A673 (cell line): ENCODE results near the gene MRM2. TPM values are rescaled to one million over a fixed set of nuclear protein-coding genes. Genes with fewer than 3 reads are reported as not detected.

Experiments
- BruUV-seq: library from RNA; stranded (reverse); fragments of 400-500 nt; replicated peaks from 2 replicates; lab custom pipeline; 2021; lab: Mats Ljungman, UMichigan
- CTCF ChIA-PET: fragments of 300-600 bp; sonication (Branson Sonifier 250); formaldehyde crosslinking; loops from one replicate; lab custom pipeline; 2022; ENCODE audit warnings: antibody characterized with exemption; lab: Charles Lee
- POLR2A ChIA-PET: fragments of 300-600 bp; sonication (Branson Sonifier 250); formaldehyde crosslinking; loops from one replicate; lab custom pipeline; 2022; ENCODE audit warnings: antibody characterized with exemption; ENCODE audit not compliant: low non-redundant PET; lab: Charles Lee
- DNase-seq: peaks from one replicate; pipeline ENCODE4 v3.0.0-alpha.2; 2015; ENCODE audit warnings: low spot score
- H3K27ac ChIP-seq: fragments of 200-600 bp; sonication (generic); 2 replicates; pipeline ENCODE4 v1.5.1; 2016; ENCODE audit warnings: mixed run types, low read depth, mild to moderate bottlenecking, mixed read lengths, antibody characterized with exemption, low read length; ENCODE audit not compliant: poor library complexity, severe bottlenecking
- H3K27me3 ChIP-seq: fragments of 200-600 bp; sonication (generic); replicated peaks from 2 replicates; pipeline ENCODE4 v1.6.1; 2017; ENCODE audit warnings: mixed run types, low read depth, mild to moderate bottlenecking, mixed read lengths, antibody characterized with exemption, low read length; ENCODE audit not compliant: insufficient read depth, poor library complexity
- H3K36me3 ChIP-seq: fragments of 200-600 bp; sonication (generic); 2 replicates; pipeline ENCODE4 v1.6.1; 2016; ENCODE audit warnings: mixed run types, mild to moderate bottlenecking, mixed read lengths, antibody characterized with exemption, low read length; ENCODE audit not compliant: insufficient read depth, poor library complexity, severe bottlenecking
- H3K4me1 ChIP-seq: fragments of 200-600 bp; sonication (generic); 2 replicates; pipeline ENCODE4 v1.6.1; 2017; ENCODE audit warnings: mixed run types, mild to moderate bottlenecking, mixed read lengths, antibody characterized with exemption, low read length; ENCODE audit not compliant: insufficient read depth, poor library complexity, severe bottlenecking
- H3K4me3 ChIP-seq: fragments of 200-600 bp; sonication (generic); 2 replicates; pipeline ENCODE4 v1.5.1; 2016; ENCODE audit warnings: low read depth, mixed run types, mild to moderate bottlenecking, mixed read lengths, low read length; ENCODE audit not compliant: poor library complexity, severe bottlenecking
- H3K9me3 ChIP-seq: fragments of 200-600 bp; sonication (generic); 2 replicates; pipeline ENCODE4 v1.6.1; 2016; ENCODE audit warnings: mixed run types, low read depth, mild to moderate bottlenecking, mixed read lengths, antibody characterized with exemption, low read length; ENCODE audit not compliant: poor library complexity, severe bottlenecking
- EZH2 ChIP-seq: fragments of 200-600 bp; sonication (generic); IDR thresholded peaks from 2 replicates; pipeline ENCODE4 v1.6.1; 2017; ENCODE audit warnings: borderline replicate concordance, low read depth, mild to moderate bottlenecking, mixed read lengths, antibody characterized with exemption, low read length; ENCODE audit not compliant: poor library complexity, severe bottlenecking
- intact Hi-C: fragments of 100-400 bp; cut with micrococcal nuclease; formaldehyde crosslinking; loops from one replicate; pipeline ENCODE4 v1.10.0; 2022; ENCODE audit not compliant: unreplicated experiment
- total RNA-seq: library from RNA; stranded (reverse); gene quantifications from 2 replicates; pipeline ENCODE4 v1.2.3, GENCODE V29; 2021
- TF ChIP-seq, protein P1 (sequence below): fragments of 300-800, 200-600 bp; sonication (generic); conservative IDR thresholded peaks from 2 replicates; pipeline ENCODE4 v1.5.1; 2017; ENCODE audit warnings: low read depth, mild to moderate bottlenecking, antibody characterized with exemption, low read length, moderate library complexity, mixed read lengths

The MRM2 gene
- total RNA-seq, 1 experiment from 2014 or later = 50.4 TPM

DNA sequence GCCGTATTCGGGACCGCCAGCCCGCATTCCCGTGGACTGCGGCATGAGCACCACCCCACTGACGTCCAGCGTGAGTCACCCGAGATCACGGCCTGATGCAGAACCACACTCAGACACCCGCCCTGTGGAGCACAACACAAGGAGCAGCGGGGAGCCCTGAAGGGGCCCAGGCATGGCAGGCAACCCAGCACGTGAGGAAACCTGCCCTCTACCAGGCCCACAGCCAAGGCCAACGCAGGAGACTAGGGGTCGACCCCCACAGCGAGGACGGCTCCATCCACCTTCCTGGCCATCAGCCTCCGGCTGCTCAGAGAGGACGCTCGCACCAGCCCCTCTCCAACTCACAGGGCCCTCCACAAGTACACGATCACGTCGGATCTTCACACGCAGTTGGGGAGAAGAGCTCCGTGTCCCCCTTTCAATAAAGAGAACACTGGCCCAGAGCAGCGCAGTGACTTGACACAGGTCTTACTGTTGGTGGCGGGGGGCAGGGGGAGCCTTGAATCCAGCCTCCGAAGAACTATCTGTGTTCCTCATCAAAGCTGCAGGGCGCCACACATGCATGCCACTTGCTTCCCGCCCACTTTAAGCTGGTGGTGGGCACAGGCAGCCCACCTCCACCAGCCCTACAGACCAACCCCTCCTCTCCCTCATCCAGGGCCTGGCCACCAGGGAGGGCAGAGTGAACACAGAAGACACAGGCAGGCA lies 31.3 kb downstream of the MRM2 start:
- BruUV-seq = no TSS peak
- peaks cover 30% of the 10 kb centered on the region for H3K36me3 ChIP-seq
- POLR2A ChIA-PET = no interaction called here
- no peaks in the 10 kb centered on the region for H3K27me3 ChIP-seq
- no peak for DNase-seq
- no peaks in the 10 kb centered on the region for H3K4me1 ChIP-seq
- intact Hi-C loops = no loop called here
- TF ChIP-seq, protein P1, sequence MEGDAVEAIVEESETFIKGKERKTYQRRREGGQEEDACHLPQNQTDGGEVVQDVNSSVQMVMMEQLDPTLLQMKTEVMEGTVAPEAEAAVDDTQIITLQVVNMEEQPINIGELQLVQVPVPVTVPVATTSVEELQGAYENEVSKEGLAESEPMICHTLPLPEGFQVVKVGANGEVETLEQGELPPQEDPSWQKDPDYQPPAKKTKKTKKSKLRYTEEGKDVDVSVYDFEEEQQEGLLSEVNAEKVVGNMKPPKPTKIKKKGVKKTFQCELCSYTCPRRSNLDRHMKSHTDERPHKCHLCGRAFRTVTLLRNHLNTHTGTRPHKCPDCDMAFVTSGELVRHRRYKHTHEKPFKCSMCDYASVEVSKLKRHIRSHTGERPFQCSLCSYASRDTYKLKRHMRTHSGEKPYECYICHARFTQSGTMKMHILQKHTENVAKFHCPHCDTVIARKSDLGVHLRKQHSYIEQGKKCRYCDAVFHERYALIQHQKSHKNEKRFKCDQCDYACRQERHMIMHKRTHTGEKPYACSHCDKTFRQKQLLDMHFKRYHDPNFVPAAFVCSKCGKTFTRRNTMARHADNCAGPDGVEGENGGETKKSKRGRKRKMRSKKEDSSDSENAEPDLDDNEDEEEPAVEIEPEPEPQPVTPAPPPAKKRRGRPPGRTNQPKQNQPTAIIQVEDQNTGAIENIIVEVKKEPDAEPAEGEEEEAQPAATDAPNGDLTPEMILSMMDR = no peak
- TF ChIP-seq EZH2 = no peak
- no peaks in the 10 kb centered on the region for H3K9me3 ChIP-seq
- CTCF ChIA-PET = no interaction called here
- no peak overlapping the region for H3K27ac ChIP-seq
- H3K4me3 ChIP-seq = no peak overlapping the region

DNA sequence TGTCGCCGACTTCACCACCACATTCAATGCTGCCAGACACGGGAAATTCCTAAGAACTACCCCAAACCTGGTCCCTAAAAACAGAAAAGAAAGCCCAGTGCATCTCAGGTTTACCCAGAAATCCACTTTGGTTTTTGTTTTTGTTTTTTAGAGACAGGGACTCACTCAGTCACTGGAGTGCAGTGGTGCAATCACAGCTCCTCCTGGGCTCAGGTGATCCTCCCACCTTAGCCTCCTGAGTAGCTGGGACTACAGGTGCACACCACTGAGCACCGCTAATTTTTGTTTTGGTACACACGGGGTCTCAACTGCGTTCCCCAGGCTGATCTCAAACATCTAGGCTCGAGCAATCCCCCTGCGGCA lies 32.1 kb downstream of the MRM2 start:
- DNase-seq = no peak
- Histone ChIP-seq H3K4me3 (no peak overlapping the region), H3K9me3 (no peaks in the 10 kb centered on the region), H3K4me1 (no peaks in the 10 kb centered on the region), H3K27ac (no peak overlapping the region), H3K27me3 (no peaks in the 10 kb centered on the region), H3K36me3 (peaks cover 26% of the 10 kb centered on the region)
- ChIA-PET POLR2A (no interaction called here), CTCF (interaction anchor here (0.9 kb wide), 1 partner anchor 12 kb away, joined by 4 read pairs; no protein-coding TSS in a partner anchor)
- no TSS peak for BruUV-seq
- TF ChIP-seq, protein P1 = no peak
- TF ChIP-seq EZH2 = no peak
- intact Hi-C loops = loop anchor here (5.0 to 10.0 kb wide), 2 partner anchors 545 to 633 kb away; no protein-coding TSS in a partner anchor

DNA sequence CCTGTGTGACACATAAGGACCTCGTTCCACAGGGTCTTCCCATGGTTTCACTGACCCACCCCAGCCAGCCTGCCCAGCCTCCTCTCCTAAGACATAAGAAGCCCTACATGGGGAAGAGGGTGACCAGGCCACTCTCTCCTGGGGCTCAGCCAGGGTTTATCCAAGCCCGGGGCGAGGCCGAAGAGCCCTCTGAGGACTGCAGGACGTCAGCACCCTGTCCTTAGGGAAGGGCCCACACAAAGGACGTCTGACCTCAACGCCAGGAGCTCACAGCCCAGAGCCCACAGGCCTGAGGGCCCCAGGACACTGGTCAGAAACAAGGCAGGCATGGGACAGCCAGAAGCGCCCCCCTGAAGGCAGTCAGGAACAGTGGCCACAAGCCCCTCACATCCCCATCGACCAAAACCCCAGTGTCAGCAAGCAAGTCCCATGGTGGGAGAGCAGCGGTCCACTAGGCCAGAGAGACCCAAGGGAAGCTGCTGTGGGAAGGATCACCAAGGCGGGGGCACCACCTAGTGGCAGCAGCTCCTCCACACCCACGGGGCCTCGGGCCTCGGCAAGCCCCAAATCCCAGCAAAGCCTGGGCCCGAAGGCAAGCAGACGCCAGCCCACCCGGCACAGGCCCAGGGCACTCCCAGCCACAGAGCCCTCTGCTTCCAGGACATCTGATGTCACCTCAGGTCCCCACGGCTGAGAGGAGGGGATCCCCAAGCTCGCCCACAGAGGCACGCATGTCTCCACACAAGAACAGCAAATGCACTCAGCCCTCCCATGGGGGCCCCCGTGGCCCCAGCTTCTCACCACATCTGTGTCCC lies 32.7 kb downstream of the MRM2 start:
- ChIA-PET CTCF (interaction anchor here (0.7 to 0.9 kb wide), 2 partner anchors 12 to 139 kb away, joined by 4 to 6 read pairs; no protein-coding TSS in a partner anchor), POLR2A (no interaction called here)
- BruUV-seq = no TSS peak
- no peak overlapping the region for H3K4me3 ChIP-seq
- peaks cover 26% of the 10 kb centered on the region for H3K36me3 ChIP-seq
- H3K9me3 ChIP-seq = no peaks in the 10 kb centered on the region
- TF ChIP-seq EZH2 = no peak
- TF ChIP-seq, protein P1 = peak; percentile 79
- intact Hi-C loops = loop anchor here (5.0 to 10.0 kb wide), 2 partner anchors 545 to 632 kb away; no protein-coding TSS in a partner anchor
- DNase-seq = peak; percentile 69
- H3K4me1 ChIP-seq = no peaks in the 10 kb centered on the region
- no peak overlapping the region for H3K27ac ChIP-seq
- H3K27me3 ChIP-seq = no peaks in the 10 kb centered on the region
